Measurements from ENCODE around the gene ABCC3.

DNA sequence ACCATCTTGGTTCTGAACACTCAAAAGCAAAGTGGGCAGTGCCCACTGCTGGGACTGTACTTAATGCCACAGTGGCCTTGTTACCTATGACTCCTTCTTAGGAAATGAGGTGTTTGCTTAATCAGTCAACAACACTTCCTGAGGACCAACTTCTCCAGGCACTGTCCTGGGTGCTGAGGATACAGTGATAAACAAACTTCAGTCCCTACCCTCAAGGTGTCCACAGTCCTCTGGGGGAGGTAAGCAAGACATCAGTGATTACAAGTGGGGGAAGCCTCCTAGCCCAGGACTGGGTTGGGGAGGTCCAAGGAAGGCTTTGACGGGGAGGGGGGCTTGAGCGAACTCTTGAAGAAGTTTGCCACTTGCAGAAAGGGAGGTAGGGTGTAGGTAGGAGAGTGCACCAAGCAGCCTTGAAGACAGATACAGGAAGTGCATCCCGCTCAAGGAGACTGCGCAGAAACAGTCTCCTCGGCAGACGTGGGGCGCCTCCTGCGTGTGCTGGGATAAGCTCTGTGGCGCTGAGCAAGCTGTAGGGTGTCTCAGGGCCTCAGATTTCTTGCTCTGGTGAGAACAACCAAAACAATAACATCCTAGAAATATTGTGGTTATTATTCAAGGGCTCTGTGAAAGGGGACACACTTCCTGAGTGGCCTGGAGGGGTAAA, 2.6 kb upstream of the ABCC3 start:
- TF ChIP-seq, protein P1, sequence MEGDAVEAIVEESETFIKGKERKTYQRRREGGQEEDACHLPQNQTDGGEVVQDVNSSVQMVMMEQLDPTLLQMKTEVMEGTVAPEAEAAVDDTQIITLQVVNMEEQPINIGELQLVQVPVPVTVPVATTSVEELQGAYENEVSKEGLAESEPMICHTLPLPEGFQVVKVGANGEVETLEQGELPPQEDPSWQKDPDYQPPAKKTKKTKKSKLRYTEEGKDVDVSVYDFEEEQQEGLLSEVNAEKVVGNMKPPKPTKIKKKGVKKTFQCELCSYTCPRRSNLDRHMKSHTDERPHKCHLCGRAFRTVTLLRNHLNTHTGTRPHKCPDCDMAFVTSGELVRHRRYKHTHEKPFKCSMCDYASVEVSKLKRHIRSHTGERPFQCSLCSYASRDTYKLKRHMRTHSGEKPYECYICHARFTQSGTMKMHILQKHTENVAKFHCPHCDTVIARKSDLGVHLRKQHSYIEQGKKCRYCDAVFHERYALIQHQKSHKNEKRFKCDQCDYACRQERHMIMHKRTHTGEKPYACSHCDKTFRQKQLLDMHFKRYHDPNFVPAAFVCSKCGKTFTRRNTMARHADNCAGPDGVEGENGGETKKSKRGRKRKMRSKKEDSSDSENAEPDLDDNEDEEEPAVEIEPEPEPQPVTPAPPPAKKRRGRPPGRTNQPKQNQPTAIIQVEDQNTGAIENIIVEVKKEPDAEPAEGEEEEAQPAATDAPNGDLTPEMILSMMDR (IDR thresholded peaks at IDR 0.05), result no peak
- no peak for TF ChIP-seq POLR2A (IDR thresholded peaks at IDR 0.05)

Data from breast epithelium (tissue), 3 donors.